Astrocyte (in vitro differentiated cells and primary cell): ENCODE measurements around the gene TGM1. TPM values are rescaled to one million over a fixed set of nuclear protein-coding genes. Genes with fewer than 3 reads are reported as not detected.

Source experiments
- DNase-seq: peaks from one replicate; pipeline ENCODE4 v3.0.0-alpha.2; 2010; ENCODE audit warnings: low read depth
- FAIRE-seq: peaks from 2 replicates; lab custom pipeline; 2011; peaks lifted over from hg19 to GRCh38; lab: Jason Lieb, UNC
- H2AFZ ChIP-seq: 2 replicates; pipeline ENCODE4 v1.6.0; 2012; ENCODE audit warnings: low read depth, low read length, inconsistent platforms
- H3K27ac ChIP-seq: 2 replicates; pipeline ENCODE4 v1.5.1; 2011; ENCODE audit warnings: low read depth, low read length, inconsistent platforms
- H3K27me3 ChIP-seq: 2 replicates; pipeline ENCODE4 v1.6.0; 2011; ENCODE audit warnings: low read length, inconsistent platforms; ENCODE audit not compliant: insufficient read depth
- H3K36me3 ChIP-seq: 2 replicates; pipeline ENCODE4 v1.5.1; 2011; ENCODE audit warnings: low read length, inconsistent platforms; ENCODE audit not compliant: insufficient read depth
- H3K4me1 ChIP-seq: 2 replicates; pipeline ENCODE4 v1.5.1; 2011; ENCODE audit warnings: low read length, inconsistent platforms; ENCODE audit not compliant: insufficient read depth
- H3K4me2 ChIP-seq: 2 replicates; pipeline ENCODE4 v1.6.0; 2012; ENCODE audit warnings: low read length, inconsistent platforms
- H3K4me3 ChIP-seq: 2 replicates; pipeline ENCODE4 v1.5.1; 2011; ENCODE audit warnings: low read depth, mild to moderate bottlenecking, low read length, inconsistent platforms; ENCODE audit not compliant: insufficient read depth
- H3K79me2 ChIP-seq: 2 replicates; pipeline ENCODE4 v1.6.0; 2012; ENCODE audit warnings: mild to moderate bottlenecking, low read length, inconsistent platforms; ENCODE audit not compliant: insufficient read depth
- H3K9ac ChIP-seq: 2 replicates; pipeline ENCODE4 v1.6.0; 2012; ENCODE audit warnings: mild to moderate bottlenecking, low read length, inconsistent platforms
- H3K9me3 ChIP-seq: 2 replicates; pipeline ENCODE4 v1.5.1; 2012; ENCODE audit warnings: low read depth, mild to moderate bottlenecking, low read length, inconsistent platforms; ENCODE audit not compliant: insufficient read depth
- H4K20me1 ChIP-seq: 2 replicates; pipeline ENCODE4 v1.6.0; 2012; ENCODE audit warnings: low read length, inconsistent platforms; ENCODE audit not compliant: insufficient read depth
- H3K27ac Mint-ChIP-seq: one replicate; pipeline ENCODE4 v1.8.0; 2021; ENCODE audit warnings: mild to moderate bottlenecking, mixed read lengths; ENCODE audit not compliant: unreplicated experiment
- H3K27me3 Mint-ChIP-seq: one replicate; pipeline ENCODE4 v1.8.0; 2021; ENCODE audit warnings: low read depth, mixed read lengths; ENCODE audit not compliant: unreplicated experiment
- H3K36me3 Mint-ChIP-seq: one replicate; pipeline ENCODE4 v1.8.0; 2021; ENCODE audit warnings: low read depth, mixed read lengths; ENCODE audit not compliant: unreplicated experiment
- H3K4me1 Mint-ChIP-seq: one replicate; pipeline ENCODE4 v1.8.0; 2021; ENCODE audit warnings: low read depth, mixed read lengths; ENCODE audit not compliant: unreplicated experiment
- H3K4me3 Mint-ChIP-seq: one replicate; pipeline ENCODE4 v1.8.0; 2021; ENCODE audit warnings: mild to moderate bottlenecking, moderate library complexity, mixed read lengths; ENCODE audit not compliant: unreplicated experiment
- H3K9me3 Mint-ChIP-seq: one replicate; pipeline ENCODE4 v1.8.0; 2021; ENCODE audit warnings: mild to moderate bottlenecking, mixed read lengths; ENCODE audit not compliant: unreplicated experiment
- EZH2 ChIP-seq: IDR thresholded peaks from 2 replicates; pipeline ENCODE4 v1.6.1; 2012; ENCODE audit warnings: mild to moderate bottlenecking, low read length, inconsistent platforms; ENCODE audit not compliant: insufficient read depth
- total RNA-seq: library from RNA; stranded (reverse); gene quantifications from 2 replicates; pipeline ENCODE4 v1.2.1, GENCODE V29; 2021
- TF ChIP-seq, protein P1 (sequence below): IDR thresholded peaks from 2 replicates; pipeline ENCODE4 v1.5.1; 2011; ENCODE audit warnings: low read depth, mild to moderate bottlenecking, inconsistent platforms, low read length, moderate library complexity; ENCODE audit not compliant: insufficient read depth

The TGM1 gene
- total RNA-seq, 1 donor from 2014 or later: 3.8 TPM

DNA sequence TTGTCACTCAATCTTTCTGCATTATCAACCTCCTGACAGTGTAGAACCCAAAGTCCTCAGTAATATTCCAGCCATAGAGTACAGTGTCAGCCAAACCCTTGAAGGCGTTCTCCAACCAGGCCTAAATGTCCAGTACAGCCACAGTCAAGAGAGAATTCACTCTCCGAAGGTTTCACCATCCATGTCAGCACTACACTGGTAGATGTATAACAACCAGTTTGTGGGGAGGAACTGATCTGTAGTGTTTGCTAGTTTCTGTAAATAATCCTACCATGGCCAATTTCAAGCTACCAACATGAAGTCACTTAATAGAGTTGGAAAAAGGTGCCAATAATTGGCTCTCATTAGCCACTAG lies 46.7 kb downstream of the TGM1 start:
- peak overlapping the region; percentile 94 for H3K4me2 ChIP-seq
- peaks cover 8% of the 10 kb centered on the region for H3K4me1 ChIP-seq
- H3K36me3 Mint-ChIP-seq: peaks cover 10% of the 10 kb centered on the region
- peaks cover 5% of the 10 kb centered on the region for H4K20me1 ChIP-seq
- no peaks in the 10 kb centered on the region for H3K9me3 Mint-ChIP-seq
- no peak overlapping the region for H3K27ac ChIP-seq
- peak overlapping the region; percentile 84 for H3K9ac ChIP-seq
- no peaks in the 10 kb centered on the region for H3K36me3 ChIP-seq
- no peaks in the 10 kb centered on the region for H3K27me3 Mint-ChIP-seq
- DNase-seq (no peak), FAIRE-seq (no peak)
- H3K4me3 ChIP-seq: peak overlapping the region; percentile 75
- no peaks in the 10 kb centered on the region for H3K27me3 ChIP-seq
- peaks cover 41% of the 10 kb centered on the region for H3K79me2 ChIP-seq
- no peaks in the 10 kb centered on the region for H3K9me3 ChIP-seq
- H3K4me3 Mint-ChIP-seq: peak overlapping the region; percentile 86
- TF ChIP-seq EZH2: no peak
- TF ChIP-seq, protein P1, sequence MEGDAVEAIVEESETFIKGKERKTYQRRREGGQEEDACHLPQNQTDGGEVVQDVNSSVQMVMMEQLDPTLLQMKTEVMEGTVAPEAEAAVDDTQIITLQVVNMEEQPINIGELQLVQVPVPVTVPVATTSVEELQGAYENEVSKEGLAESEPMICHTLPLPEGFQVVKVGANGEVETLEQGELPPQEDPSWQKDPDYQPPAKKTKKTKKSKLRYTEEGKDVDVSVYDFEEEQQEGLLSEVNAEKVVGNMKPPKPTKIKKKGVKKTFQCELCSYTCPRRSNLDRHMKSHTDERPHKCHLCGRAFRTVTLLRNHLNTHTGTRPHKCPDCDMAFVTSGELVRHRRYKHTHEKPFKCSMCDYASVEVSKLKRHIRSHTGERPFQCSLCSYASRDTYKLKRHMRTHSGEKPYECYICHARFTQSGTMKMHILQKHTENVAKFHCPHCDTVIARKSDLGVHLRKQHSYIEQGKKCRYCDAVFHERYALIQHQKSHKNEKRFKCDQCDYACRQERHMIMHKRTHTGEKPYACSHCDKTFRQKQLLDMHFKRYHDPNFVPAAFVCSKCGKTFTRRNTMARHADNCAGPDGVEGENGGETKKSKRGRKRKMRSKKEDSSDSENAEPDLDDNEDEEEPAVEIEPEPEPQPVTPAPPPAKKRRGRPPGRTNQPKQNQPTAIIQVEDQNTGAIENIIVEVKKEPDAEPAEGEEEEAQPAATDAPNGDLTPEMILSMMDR: no peak
- peak overlapping the region; percentile 73 for H3K27ac Mint-ChIP-seq
- peak overlapping the region; percentile 74 for H2AFZ ChIP-seq
- H3K4me1 Mint-ChIP-seq: peaks cover 11% of the 10 kb centered on the region

GRCh38 chr14:24215495-24216344 lies 47.3 kb downstream of the TGM1 start, which contains the start of gene MDP1:
Gene MDP1, minus strand, starts transcription at chr14:24216066. Its CDS starts 111 bp downstream, at chr14:24215955.
- peaks cover 11% of the 10 kb centered on the region for H3K36me3 Mint-ChIP-seq
- peak within 1 kb of the TSS; percentile 73 for H3K27ac Mint-ChIP-seq
- Histone ChIP-seq H3K4me1 (peaks cover 8% of the 10 kb centered on the region), H3K9me3 (no peaks in the 10 kb centered on the region), H3K27me3 (no peaks in the 10 kb centered on the region), H3K27ac (peak within 1 kb of the TSS; percentile 58), H2AFZ (peak within 1 kb of the TSS; percentile 74), H3K4me2 (peak within 1 kb of the TSS; percentile 94), H3K79me2 (peaks cover 35% of the 10 kb centered on the region), H3K36me3 (no peaks in the 10 kb centered on the region), H4K20me1 (peaks cover under 1% of the 10 kb centered on the region), H3K4me3 (peak within 1 kb of the TSS; percentile 75), H3K9ac (peak within 1 kb of the TSS; percentile 84)
- H3K27me3 Mint-ChIP-seq: no peaks in the 10 kb centered on the region
- TF ChIP-seq EZH2: no peak
- TF ChIP-seq, protein P1: peak; percentile 58
- no peaks in the 10 kb centered on the region for H3K9me3 Mint-ChIP-seq
- DNase-seq (peak; percentile 74), FAIRE-seq (peak; percentile 80)
- H3K4me3 Mint-ChIP-seq: peak within 1 kb of the TSS; percentile 86
- H3K4me1 Mint-ChIP-seq: peaks cover 11% of the 10 kb centered on the region
